ENCODE data around the gene ABTB2. TPM values are rescaled to one million over a fixed set of nuclear protein-coding genes. Genes with fewer than 3 reads are reported as not detected.

Gene ABTB2
- total and polyA plus RNA-seq, 7 donors = 1.3 to 12.9 (median 2.5) TPM

DNA sequence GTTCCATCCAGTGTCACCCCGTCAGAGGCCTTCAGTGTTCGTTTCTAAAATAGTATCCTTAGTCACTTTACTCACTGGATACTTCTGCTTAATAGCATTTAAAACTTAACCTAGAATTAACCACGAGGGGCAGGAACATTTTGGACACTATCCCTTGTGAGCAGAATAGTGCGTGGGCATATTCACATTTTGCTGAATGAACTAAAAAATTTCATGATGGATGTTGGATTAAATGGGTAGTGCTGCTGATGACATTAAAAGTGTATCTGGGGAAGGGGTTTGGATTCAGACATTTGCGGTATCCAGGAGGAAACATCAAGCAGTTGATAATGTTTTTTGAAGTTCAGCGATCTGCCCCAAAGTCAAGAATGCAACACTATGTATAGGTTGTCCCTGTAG, 253.1 kb downstream of the ABTB2 start:
- Histone ChIP-seq H3K27ac (peak overlapping the region; percentile 87 to 95 (median 92)), H3K4me3 (peak overlapping the region; percentile 82 to 89 (median 84)), H3K27me3 (no peaks in the 10 kb centered on the region), H3K9me3 (no peaks in the 10 kb centered on the region), H3K4me1 (peaks cover 0 to 29% (median 21%) of the 10 kb centered on the region in 4 donors), H3K36me3 (peaks cover 5 to 43% (median 21%) of the 10 kb centered on the region in 4 donors)
- TF ChIP-seq POLR2AphosphoS5 (IDR thresholded peaks at IDR 0.05) (no peak), CTCF (IDR thresholded peaks at IDR 0.05) (no peak), EP300 (IDR thresholded peaks at IDR 0.05) (no peak), POLR2A (IDR thresholded peaks at IDR 0.05) (no peak)
- intact Hi-C loops (cut with DNase I) = loop anchor here (1.0 to 10.0 kb wide), 5 partner anchors 52 to 812 kb away; partner anchors contain the start of genes ABTB2, APIP and PDHX
- 13 to 21% methylated on average over 6 of the region's 6 CpGs for WGBS, 2 donors
- DNase-seq = no peak

Small RNAs within 50 kb of the gene (small RNA-seq; reads per million reads assigned to genes)
- gene AL035079.1 (0 reads per million in 3 donors), gene RF00019 (0 reads per million in 3 donors)

Other genes with a start within 250 kb of the ABTB2 start
- gene CAT, start 80.9 kb upstream of the ABTB2 start, total RNA-seq = 100 to 1,000 TPM in 2 of 4 donors, 10 to 100 TPM in 2; 77.4 to 164 (median 103) TPM
- gene CAT, start 80.9 kb upstream of the ABTB2 start, polyA plus RNA-seq = 100 to 1,000 TPM in 1 of 3 donors, 10 to 100 TPM in 2; 64.1 to 163 (median 79.3) TPM
- not detected for gene ELF5, start 155.8 kb upstream of the ABTB2 start, total RNA-seq
- not detected for gene ELF5, start 155.8 kb upstream of the ABTB2 start, polyA plus RNA-seq